PFSK-1 (cell line): ENCODE results near the gene ASF1A.

ENCODE experiments used
- POLR2AphosphoS5 ChIP-seq: IDR thresholded peaks from 2 replicates; pipeline ENCODE4 v1.6.1; 2012; ENCODE audit warnings: low read depth, mild to moderate bottlenecking, control low read depth, low read length, moderate library complexity
- REST ChIP-seq, 2 experiments: IDR thresholded peaks; 2 replicates each; pipeline versions ENCODE4 v1.6.1 to v1.8.0; 2011 to 2012; ENCODE audit warnings: low read depth in 2 of 2, low read length in 2 of 2, control low read depth in 1 of 2, inconsistent platforms in 1 of 2, mild to moderate bottlenecking in 1 of 2, moderate library complexity in 1 of 2; ENCODE audit not compliant: insufficient read depth in 1 of 2

GRCh38 chr6:118881440-118882313 lies 12.3 kb upstream of the ASF1A start:
- TF ChIP-seq REST (IDR thresholded peaks at IDR 0.05; ENCODE audit: insufficient read depth in 1 of 2, low read depth in 2 of 2, low read length in 2 of 2): no peak
- TF ChIP-seq POLR2AphosphoS5: no peak
